HepG2 (cell line): ENCODE measurements around the gene GLT1D1. TPM values are rescaled to one million over a fixed set of nuclear protein-coding genes. Genes with fewer than 3 reads are reported as not detected.

Experiments
- CAMTA2 ChIP-seq: sonication (generic); formaldehyde crosslinking; IDR thresholded peaks from 2 replicates; pipeline ENCODE4 v1.4.0; 2020; ENCODE audit warnings: mild to moderate bottlenecking, missing genetic modification reagents, borderline replicate concordance
- CENPX ChIP-seq: sonication (generic); formaldehyde crosslinking; IDR thresholded peaks from 2 replicates; pipeline ENCODE4 v1.9.0; 2021; ENCODE audit warnings: mild to moderate bottlenecking, missing genetic modification reagents, moderate library complexity
- DNMT1 ChIP-seq: sonication (generic); formaldehyde crosslinking; IDR thresholded peaks from 2 replicates; pipeline ENCODE4 v1.5.1; 2020; ENCODE audit warnings: mild to moderate bottlenecking, missing genetic modification reagents
- FOXJ3 ChIP-seq: sonication (generic); formaldehyde crosslinking; IDR thresholded peaks from 2 replicates; pipeline ENCODE4 v1.4.0; 2020; ENCODE audit warnings: missing genetic modification reagents, mild to moderate bottlenecking, borderline replicate concordance
- GRHL1 ChIP-seq: sonication (generic); formaldehyde crosslinking; conservative IDR thresholded peaks from 2 replicates; pipeline ENCODE4 v1.8.0; 2022; ENCODE audit warnings: missing genetic modification reagents
- MAFF ChIP-seq: IDR thresholded peaks from 2 replicates; pipeline ENCODE4 v1.6.1; 2011; ENCODE audit warnings: low read depth, low read length, improper control_type of control experiment
- MIER3 ChIP-seq: IDR thresholded peaks from 2 replicates; pipeline ENCODE4 v1.6.1; 2016; ENCODE audit warnings: missing compliant biosample characterization, borderline replicate concordance
- MYPOP ChIP-seq: sonication (generic); formaldehyde crosslinking; IDR thresholded peaks from 2 replicates; pipeline ENCODE4 v1.8.1; 2023; ENCODE audit warnings: mild to moderate bottlenecking, moderate library complexity, missing genetic modification reagents
- NFE2 ChIP-seq: sonication (generic); formaldehyde crosslinking; IDR thresholded peaks from 2 replicates; pipeline ENCODE4 v1.4.0; 2020; ENCODE audit warnings: missing genetic modification reagents
- NR1H2 ChIP-seq: sonication (generic); formaldehyde crosslinking; IDR thresholded peaks from 2 replicates; pipeline ENCODE4 v1.8.1; 2022; ENCODE audit warnings: low read depth, missing genetic modification reagents, borderline replicate concordance
- POLR2G ChIP-seq: fragments of 200-400 bp; formaldehyde crosslinking; IDR thresholded peaks from 2 replicates; pipeline ENCODE4 v1.6.1; 2018; ENCODE audit warnings: mild to moderate bottlenecking, low read depth, low read length, moderate library complexity
- PRDM4 ChIP-seq: sonication (generic); formaldehyde crosslinking; IDR thresholded peaks from 2 replicates; pipeline ENCODE4 v1.9.0; 2021; ENCODE audit warnings: missing genetic modification reagents, borderline replicate concordance
- ZC3H13 ChIP-seq: sonication (generic); formaldehyde crosslinking; IDR thresholded peaks from 2 replicates; pipeline ENCODE4 v1.8.1; 2023; ENCODE audit warnings: mild to moderate bottlenecking, missing genetic modification reagents, moderate library complexity
- ZNF124 ChIP-seq: sonication (generic); formaldehyde crosslinking; IDR thresholded peaks from 2 replicates; pipeline ENCODE4 v1.4.0; 2020; ENCODE audit warnings: missing genetic modification reagents
- ZNF230 ChIP-seq: sonication (generic); formaldehyde crosslinking; IDR thresholded peaks from 2 replicates; pipeline ENCODE4 v1.4.0; 2020; ENCODE audit warnings: mild to moderate bottlenecking, missing genetic modification reagents
- ZNF280D ChIP-seq: sonication (generic); formaldehyde crosslinking; IDR thresholded peaks from 2 replicates; pipeline ENCODE4 v1.5.1; 2020; ENCODE audit warnings: mild to moderate bottlenecking, missing genetic modification reagents
- ZNF33B ChIP-seq: sonication (generic); formaldehyde crosslinking; IDR thresholded peaks from 2 replicates; pipeline ENCODE4 v1.5.1; 2020; ENCODE audit warnings: mild to moderate bottlenecking, missing genetic modification reagents
- ZNF546 ChIP-seq: sonication (generic); formaldehyde crosslinking; conservative IDR thresholded peaks from 2 replicates; pipeline ENCODE4 v1.8.1; 2023; ENCODE audit warnings: mild to moderate bottlenecking, missing genetic modification reagents
- ZNF549 ChIP-seq: sonication (generic); formaldehyde crosslinking; IDR thresholded peaks from 2 replicates; pipeline ENCODE4 v1.5.0; 2020; ENCODE audit warnings: missing genetic modification reagents
- ZNF557 ChIP-seq: sonication (generic); formaldehyde crosslinking; IDR thresholded peaks from 2 replicates; pipeline ENCODE4 v1.4.0; 2020; ENCODE audit warnings: missing genetic modification reagents
- ZNF558 ChIP-seq: sonication (generic); formaldehyde crosslinking; IDR thresholded peaks from 2 replicates; pipeline ENCODE4 v1.9.0; 2022; ENCODE audit warnings: mild to moderate bottlenecking, missing genetic modification reagents, borderline replicate concordance
- ZNF577 ChIP-seq: sonication (generic); formaldehyde crosslinking; IDR thresholded peaks from 2 replicates; pipeline ENCODE4 v1.4.0; 2020; ENCODE audit warnings: mild to moderate bottlenecking, low read depth, missing genetic modification reagents, borderline replicate concordance
- polyA plus RNA-seq, 8 experiments: library from polyadenylated mRNA; depleted of rRNA in 3 of 8; stranded (reverse) in 7 of 8; unstranded in 1 of 8; fragments of >200 nt; fragmentation: Illumina TruSeq in 4 of 8; extraction: Trizol in 4 of 8; gene quantifications; 2 replicates each; pipeline versions ENCODE4 v1.2.1 to v1.2.3, GENCODE V29; 2011 to 2016; ENCODE audit warnings: low read depth in 4 of 8, missing spikeins in 1 of 8, mixed read lengths in 1 of 8; ENCODE audit not compliant: insufficient read depth in 1 of 8
- total RNA-seq, 5 experiments: library from RNA; depleted of rRNA; stranded (reverse); fragments of >200 nt; fragmentation: Illumina TruSeq; extraction: Trizol; gene quantifications; 2 replicates each; pipeline ENCODE4 v1.2.3, GENCODE V29; 2016; ENCODE audit warnings: low read depth in 1 of 5

Gene GLT1D1
- total and polyA plus RNA-seq, 2 of the 13 experiments (the other 11 are each of a cell fraction or from before 2014, with no cell fraction given): 0.09 to 0.17 TPM

GRCh38 chr12:128905003-128905544 is 51.8 kb downstream of the GLT1D1 start (continued):
- no peak for TF ChIP-seq ZNF546 (CRISPR knock-in tag)
- no peak for TF ChIP-seq CENPX (CRISPR knock-in tag)
- TF ChIP-seq POLR2G: no peak
- TF ChIP-seq CAMTA2: no peak
- no peak; the same call in 1 of the 2 replicates for TF ChIP-seq ZNF577 (CRISPR knock-in tag)
- TF ChIP-seq ZNF557 (CRISPR knock-in tag): no peak
- peak; percentile 71; the same call in 1 of the 2 replicates for TF ChIP-seq MYPOP (CRISPR knock-in tag)
- no peak for TF ChIP-seq GRHL1 (CRISPR knock-in tag)
- TF ChIP-seq DNMT1 (CRISPR knock-in tag): no peak
- 0 out of 2 replicates have a peak, but pooled peaks have one; percentile 40 for TF ChIP-seq ZC3H13 (CRISPR knock-in tag)
- TF ChIP-seq ZNF558 (CRISPR knock-in tag): peak; percentile 67; the same call in 1 of the 2 replicates
- TF ChIP-seq ZNF33B: 0 out of 2 replicates have a peak, but pooled peaks have one; percentile 77
- no peak for TF ChIP-seq NFE2
- no peak for TF ChIP-seq ZNF549 (CRISPR knock-in tag)
- TF ChIP-seq ZNF230 (CRISPR knock-in tag): no peak
- peak; percentile 88 for TF ChIP-seq ZNF280D (CRISPR knock-in tag)
- no peak for TF ChIP-seq ZNF124 (CRISPR knock-in tag)
- peak; percentile 81; the same call in 1 of the 2 replicates for TF ChIP-seq MIER3 (CRISPR knock-in tag)
- TF ChIP-seq NR1H2: no peak
- TF ChIP-seq MAFF: no peak
- no peak for TF ChIP-seq PRDM4 (CRISPR knock-in tag)
- 0 out of 2 replicates have a peak, but pooled peaks have one; percentile 27 for TF ChIP-seq FOXJ3 (CRISPR knock-in tag)
